Sigmoid colon (tissue), 4 donors: Measurements from ENCODE around the gene CAPN5.

Experiments used
- CTCF ChIP-seq, 4 experiments: fragments of 450-650 bp in 3 of 4; fragments of 200-600 bp in 1 of 4; IDR thresholded peaks; one replicate each; pipeline ENCODE4 v1.5.1; 2016 to 2019; ENCODE audit warnings: antibody characterized with exemption in 4 of 4, mild to moderate bottlenecking in 3 of 4, moderate library complexity in 2 of 4
- EP300 ChIP-seq, 4 donors: sonication (generic); formaldehyde crosslinking; IDR thresholded peaks; one replicate each; pipeline ENCODE4 v1.6.1; 2017; ENCODE audit warnings: antibody characterized with exemption in 4 of 4

GRCh38 chr11:77065878-77066228 is 918 bp upstream of the CAPN5 start:
- TF ChIP-seq CTCF (IDR thresholded peaks at IDR 0.05) (no peak), EP300 (IDR thresholded peaks at IDR 0.05) (no peak)
